ENCODE measurements around the gene TTN.

TTN gene

DNA sequence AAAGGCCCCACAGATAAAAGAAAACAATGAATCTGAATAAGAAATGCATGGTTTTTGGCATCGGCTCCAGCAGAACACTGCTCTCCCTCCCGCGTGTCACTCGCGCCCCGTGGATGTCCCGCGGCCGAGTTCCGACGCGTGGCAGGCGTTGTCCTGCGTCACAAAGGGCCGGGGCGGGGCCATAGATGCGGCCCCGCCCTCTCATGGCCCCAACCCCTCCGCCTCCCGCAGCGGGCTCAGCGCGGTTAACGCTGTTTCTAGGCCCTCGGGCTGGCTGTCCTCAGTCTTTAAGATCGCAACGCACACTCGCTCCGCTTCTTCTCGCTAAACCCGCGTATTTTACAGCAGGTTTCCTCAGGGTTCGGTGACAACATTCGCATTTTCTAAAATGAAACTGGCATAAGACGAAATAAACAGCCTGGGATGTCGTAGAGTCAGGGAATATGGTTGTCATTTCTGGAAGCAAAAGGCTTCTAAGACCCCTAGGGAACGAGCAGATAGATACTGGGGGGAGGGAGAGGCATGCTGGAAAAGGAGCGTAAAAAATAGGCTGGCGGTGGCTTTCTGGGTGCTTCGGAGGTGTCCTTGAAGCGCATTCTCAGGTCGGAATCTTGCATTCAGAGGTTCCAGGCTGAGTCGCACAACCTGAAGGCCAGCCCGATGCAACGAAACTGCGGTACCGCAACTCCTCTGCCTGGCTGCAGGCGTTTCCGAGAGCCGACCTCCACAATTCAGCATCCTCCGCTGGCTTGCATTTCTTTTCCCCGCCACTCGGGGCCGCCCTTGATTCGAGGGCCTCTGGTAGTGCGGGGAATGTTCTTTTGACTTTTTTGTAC lies 328.6 kb downstream of the TTN start, which contains the start of gene FKBP7 (continued):
- TF ChIP-seq, protein P1, sequence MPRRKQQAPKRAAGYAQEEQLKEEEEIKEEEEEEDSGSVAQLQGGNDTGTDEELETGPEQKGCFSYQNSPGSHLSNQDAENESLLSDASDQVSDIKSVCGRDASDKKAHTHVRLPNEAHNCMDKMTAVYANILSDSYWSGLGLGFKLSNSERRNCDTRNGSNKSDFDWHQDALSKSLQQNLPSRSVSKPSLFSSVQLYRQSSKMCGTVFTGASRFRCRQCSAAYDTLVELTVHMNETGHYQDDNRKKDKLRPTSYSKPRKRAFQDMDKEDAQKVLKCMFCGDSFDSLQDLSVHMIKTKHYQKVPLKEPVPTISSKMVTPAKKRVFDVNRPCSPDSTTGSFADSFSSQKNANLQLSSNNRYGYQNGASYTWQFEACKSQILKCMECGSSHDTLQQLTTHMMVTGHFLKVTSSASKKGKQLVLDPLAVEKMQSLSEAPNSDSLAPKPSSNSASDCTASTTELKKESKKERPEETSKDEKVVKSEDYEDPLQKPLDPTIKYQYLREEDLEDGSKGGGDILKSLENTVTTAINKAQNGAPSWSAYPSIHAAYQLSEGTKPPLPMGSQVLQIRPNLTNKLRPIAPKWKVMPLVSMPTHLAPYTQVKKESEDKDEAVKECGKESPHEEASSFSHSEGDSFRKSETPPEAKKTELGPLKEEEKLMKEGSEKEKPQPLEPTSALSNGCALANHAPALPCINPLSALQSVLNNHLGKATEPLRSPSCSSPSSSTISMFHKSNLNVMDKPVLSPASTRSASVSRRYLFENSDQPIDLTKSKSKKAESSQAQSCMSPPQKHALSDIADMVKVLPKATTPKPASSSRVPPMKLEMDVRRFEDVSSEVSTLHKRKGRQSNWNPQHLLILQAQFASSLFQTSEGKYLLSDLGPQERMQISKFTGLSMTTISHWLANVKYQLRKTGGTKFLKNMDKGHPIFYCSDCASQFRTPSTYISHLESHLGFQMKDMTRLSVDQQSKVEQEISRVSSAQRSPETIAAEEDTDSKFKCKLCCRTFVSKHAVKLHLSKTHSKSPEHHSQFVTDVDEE (CRISPR knock-in tag; IDR thresholded peaks at IDR 0.05) = no peak
- no peak for TF ChIP-seq RARB (CRISPR knock-in tag; IDR thresholded peaks at IDR 0.05)
- no peak for TF ChIP-seq ZFP3 (CRISPR knock-in tag; IDR thresholded peaks at IDR 0.05)
- no peak for TF ChIP-seq CSDC2 (CRISPR knock-in tag; IDR thresholded peaks at IDR 0.05)
- no peak for TF ChIP-seq PPARA (CRISPR knock-in tag; IDR thresholded peaks at IDR 0.05; ENCODE audit: borderline replicate concordance)
- TF ChIP-seq TOX (CRISPR knock-in tag; IDR thresholded peaks at IDR 0.05; ENCODE audit: borderline replicate concordance) = no peak
- TF ChIP-seq ISL1 (CRISPR knock-in tag; IDR thresholded peaks at IDR 0.05) = no peak
- no peak for TF ChIP-seq ZNF70 (CRISPR knock-in tag; IDR thresholded peaks at IDR 0.05)
- TF ChIP-seq, protein P2, sequence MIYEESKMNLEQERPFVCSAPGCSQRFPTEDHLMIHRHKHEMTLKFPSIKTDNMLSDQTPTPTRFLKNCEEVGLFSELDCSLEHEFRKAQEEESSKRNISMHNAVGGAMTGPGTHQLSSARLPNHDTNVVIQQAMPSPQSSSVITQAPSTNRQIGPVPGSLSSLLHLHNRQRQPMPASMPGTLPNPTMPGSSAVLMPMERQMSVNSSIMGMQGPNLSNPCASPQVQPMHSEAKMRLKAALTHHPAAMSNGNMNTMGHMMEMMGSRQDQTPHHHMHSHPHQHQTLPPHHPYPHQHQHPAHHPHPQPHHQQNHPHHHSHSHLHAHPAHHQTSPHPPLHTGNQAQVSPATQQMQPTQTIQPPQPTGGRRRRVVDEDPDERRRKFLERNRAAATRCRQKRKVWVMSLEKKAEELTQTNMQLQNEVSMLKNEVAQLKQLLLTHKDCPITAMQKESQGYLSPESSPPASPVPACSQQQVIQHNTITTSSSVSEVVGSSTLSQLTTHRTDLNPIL (CRISPR knock-in tag; IDR thresholded peaks at IDR 0.05; ENCODE audit: low read depth) = no peak
- no peak for TF ChIP-seq TCF4 (CRISPR knock-in tag; IDR thresholded peaks at IDR 0.05; ENCODE audit: borderline replicate concordance)
- TF ChIP-seq ZNF565 (CRISPR knock-in tag; conservative IDR thresholded peaks at IDR 0.05; ENCODE audit: low read depth) = no peak

DNA sequence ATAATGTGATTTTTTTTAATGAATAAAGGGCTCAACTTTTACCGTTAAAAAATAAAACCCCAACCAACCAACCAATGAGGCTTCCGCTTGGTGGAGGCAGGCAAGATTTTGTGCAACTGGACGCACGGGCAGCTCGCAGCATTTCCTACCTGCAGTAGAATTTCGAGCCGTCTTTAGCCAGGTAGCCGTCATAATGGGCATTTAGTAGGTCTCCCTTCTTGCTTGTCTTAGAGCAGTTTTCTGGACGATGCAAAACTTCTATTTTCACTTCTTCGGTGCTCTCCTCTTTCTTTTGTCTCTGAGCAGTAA lies 329.1 kb downstream of the TTN start:
- TF ChIP-seq CSRNP3 (CRISPR knock-in tag; IDR thresholded peaks at IDR 0.05) (no peak), TCF4 (CRISPR knock-in tag; IDR thresholded peaks at IDR 0.05; ENCODE audit: borderline replicate concordance) (no peak), ARNTL (CRISPR knock-in tag; IDR thresholded peaks at IDR 0.05; ENCODE audit: borderline replicate concordance, low read depth) (no peak), TOX (CRISPR knock-in tag; IDR thresholded peaks at IDR 0.05; ENCODE audit: borderline replicate concordance) (no peak), SNAI2 (CRISPR knock-in tag; IDR thresholded peaks at IDR 0.05) (no peak), ESRRG (CRISPR knock-in tag; IDR thresholded peaks at IDR 0.05) (no peak), OSR1 (CRISPR knock-in tag; IDR thresholded peaks at IDR 0.05) (no peak), ZFP30 (CRISPR knock-in tag; IDR thresholded peaks at IDR 0.05) (no peak), PATZ1 (CRISPR knock-in tag; IDR thresholded peaks at IDR 0.05; ENCODE audit: borderline replicate concordance) (no peak), RARB (CRISPR knock-in tag; IDR thresholded peaks at IDR 0.05) (no peak), ZC3H10 (CRISPR knock-in tag; IDR thresholded peaks at IDR 0.05) (no peak)
- TF ChIP-seq, protein P2 (CRISPR knock-in tag; IDR thresholded peaks at IDR 0.05; ENCODE audit: low read depth) = no peak

GRCh38 chr2:178477443-178478129 lies 329.6 kb downstream of the TTN start:
- TF ChIP-seq CSRNP3 (CRISPR knock-in tag; IDR thresholded peaks at IDR 0.05) (no peak), ZNF70 (CRISPR knock-in tag; IDR thresholded peaks at IDR 0.05) (no peak)
- no peak for ATAC-seq

More for the DNA sequence above, 329.1 kb downstream of the TTN start:
- no peak; the same call in 2 of the 3 replicates for ATAC-seq

All from SK-N-SH treated with all-trans-retinoic acid at 6 μM for 48 hours (cell line).